Measurements from ENCODE around the gene CACNB2. TPM values are rescaled to one million over a fixed set of nuclear protein-coding genes. Genes with fewer than 3 reads are reported as not detected.

Gene CACNB2
- total and polyA plus RNA-seq, 10 of the 15 experiments (the other 5 are each of a cell fraction or from before 2014, with no cell fraction given), result 0.62 to 8.1 (median 1.2) TPM

GRCh38 chr10:18400201-18400905, 260.1 kb downstream of the CACNB2 start (continued):
- TF ChIP-seq TAF1 (IDR thresholded peaks at IDR 0.05; ENCODE audit: borderline replicate concordance, low read depth, low read length) (no peak), RAD51 (IDR thresholded peaks at IDR 0.05) (peak; percentile 35), RB1 (IDR thresholded peaks at IDR 0.05; ENCODE audit: borderline replicate concordance) (0 out of 2 replicates have a peak, but pooled peaks have one; percentile 2), ZNF384 (IDR thresholded peaks at IDR 0.05; ENCODE audit: borderline replicate concordance, low read depth, low read length) (peak; percentile 89; the same call in 1 of the 2 replicates), CHD2 (IDR thresholded peaks at IDR 0.05; ENCODE audit: borderline replicate concordance, low read depth, low read length) (peak; percentile 78; the same call in 1 of the 2 replicates), NR2C1 (IDR thresholded peaks at IDR 0.05) (peak; percentile 89), BACH1 (IDR thresholded peaks at IDR 0.05; ENCODE audit: borderline replicate concordance) (peak; percentile 28; the same call in 1 of the 2 replicates), ZNF687 (IDR thresholded peaks at IDR 0.05) (peak; percentile 85), FOXM1 (IDR thresholded peaks at IDR 0.05; ENCODE audit: low read depth, low read length) (no peak)
- TF ChIP-seq, protein P1, sequence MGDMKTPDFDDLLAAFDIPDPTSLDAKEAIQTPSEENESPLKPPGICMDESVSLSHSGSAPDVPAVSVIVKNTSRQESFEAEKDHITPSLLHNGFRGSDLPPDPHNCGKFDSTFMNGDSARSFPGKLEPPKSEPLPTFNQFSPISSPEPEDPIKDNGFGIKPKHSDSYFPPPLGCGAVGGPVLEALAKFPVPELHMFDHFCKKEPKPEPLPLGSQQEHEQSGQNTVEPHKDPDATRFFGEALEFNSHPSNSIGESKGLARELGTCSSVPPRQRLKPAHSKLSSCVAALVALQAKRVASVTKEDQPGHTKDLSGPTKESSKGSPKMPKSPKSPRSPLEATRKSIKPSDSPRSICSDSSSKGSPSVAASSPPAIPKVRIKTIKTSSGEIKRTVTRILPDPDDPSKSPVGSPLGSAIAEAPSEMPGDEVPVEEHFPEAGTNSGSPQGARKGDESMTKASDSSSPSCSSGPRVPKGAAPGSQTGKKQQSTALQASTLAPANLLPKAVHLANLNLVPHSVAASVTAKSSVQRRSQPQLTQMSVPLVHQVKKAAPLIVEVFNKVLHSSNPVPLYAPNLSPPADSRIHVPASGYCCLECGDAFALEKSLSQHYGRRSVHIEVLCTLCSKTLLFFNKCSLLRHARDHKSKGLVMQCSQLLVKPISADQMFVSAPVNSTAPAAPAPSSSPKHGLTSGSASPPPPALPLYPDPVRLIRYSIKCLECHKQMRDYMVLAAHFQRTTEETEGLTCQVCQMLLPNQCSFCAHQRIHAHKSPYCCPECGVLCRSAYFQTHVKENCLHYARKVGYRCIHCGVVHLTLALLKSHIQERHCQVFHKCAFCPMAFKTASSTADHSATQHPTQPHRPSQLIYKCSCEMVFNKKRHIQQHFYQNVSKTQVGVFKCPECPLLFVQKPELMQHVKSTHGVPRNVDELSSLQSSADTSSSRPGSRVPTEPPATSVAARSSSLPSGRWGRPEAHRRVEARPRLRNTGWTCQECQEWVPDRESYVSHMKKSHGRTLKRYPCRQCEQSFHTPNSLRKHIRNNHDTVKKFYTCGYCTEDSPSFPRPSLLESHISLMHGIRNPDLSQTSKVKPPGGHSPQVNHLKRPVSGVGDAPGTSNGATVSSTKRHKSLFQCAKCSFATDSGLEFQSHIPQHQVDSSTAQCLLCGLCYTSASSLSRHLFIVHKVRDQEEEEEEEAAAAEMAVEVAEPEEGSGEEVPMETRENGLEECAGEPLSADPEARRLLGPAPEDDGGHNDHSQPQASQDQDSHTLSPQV (IDR thresholded peaks at IDR 0.05), result peak; percentile 86; the same call in 1 of the 2 replicates

Data from GM12878 (cell line).